GM06990 (cell line): ENCODE results near the gene PAPOLG.

ENCODE experiments used
- DNase-seq: peaks from one replicate; pipeline ENCODE4 v3.0.0-alpha.2; 2011; ENCODE audit not compliant: insufficient read length; ENCODE audit errors: extremely low read depth
- H3K27me3 ChIP-seq: replicated peaks from 2 replicates; pipeline ENCODE4 v1.6.0; 2011; ENCODE audit warnings: low read length; ENCODE audit not compliant: control insufficient read depth, insufficient read depth
- H3K36me3 ChIP-seq: 2 replicates; pipeline ENCODE4 v1.5.1; 2011; ENCODE audit warnings: low read length; ENCODE audit not compliant: control insufficient read depth, insufficient read depth
- H3K4me3 ChIP-seq: replicated peaks from 2 replicates; pipeline ENCODE4 v1.5.1; 2011; ENCODE audit warnings: low read depth, mild to moderate bottlenecking, control low read depth, low read length
- TF ChIP-seq, protein P1 (sequence below): IDR thresholded peaks from 2 replicates; pipeline ENCODE4 v1.5.1; 2011; ENCODE audit warnings: low read length, control low read depth, mild to moderate bottlenecking, inconsistent platforms; ENCODE audit not compliant: insufficient read depth, poor library complexity, severe bottlenecking

PAPOLG gene

DNA sequence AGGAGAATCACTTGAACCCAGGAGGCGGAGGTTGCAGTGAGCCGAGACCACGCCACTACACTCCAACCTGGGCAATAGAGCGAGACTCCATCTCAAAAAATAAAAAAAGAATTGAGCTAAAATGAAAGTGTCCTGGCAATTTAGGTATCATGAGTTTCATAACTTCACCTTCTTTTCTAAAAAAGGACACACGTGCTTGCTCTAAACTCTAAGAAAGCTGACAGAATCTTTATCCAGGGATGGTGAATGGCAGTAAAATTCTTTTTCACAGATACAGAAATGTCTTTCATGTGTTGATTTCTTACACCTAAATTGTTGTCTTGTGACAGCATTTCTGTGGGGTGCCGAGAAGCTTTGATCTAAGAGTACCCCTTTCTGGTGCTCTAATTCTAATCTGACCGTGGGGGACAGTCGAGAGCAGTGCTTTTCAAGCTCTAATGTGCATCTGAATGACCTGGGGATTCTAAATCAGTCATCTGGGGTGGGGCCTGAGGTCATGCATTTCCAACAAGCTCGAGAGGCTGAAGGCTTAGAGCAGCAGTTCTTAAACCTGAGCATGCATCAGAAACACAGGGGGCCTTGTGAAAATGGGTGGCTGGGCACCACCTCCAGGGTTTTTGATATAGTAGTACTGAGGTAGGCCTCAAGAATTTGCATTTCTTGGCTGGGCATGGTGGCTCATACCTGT is 83.2 kb downstream of the PAPOLG start:
- TF ChIP-seq, protein P1, sequence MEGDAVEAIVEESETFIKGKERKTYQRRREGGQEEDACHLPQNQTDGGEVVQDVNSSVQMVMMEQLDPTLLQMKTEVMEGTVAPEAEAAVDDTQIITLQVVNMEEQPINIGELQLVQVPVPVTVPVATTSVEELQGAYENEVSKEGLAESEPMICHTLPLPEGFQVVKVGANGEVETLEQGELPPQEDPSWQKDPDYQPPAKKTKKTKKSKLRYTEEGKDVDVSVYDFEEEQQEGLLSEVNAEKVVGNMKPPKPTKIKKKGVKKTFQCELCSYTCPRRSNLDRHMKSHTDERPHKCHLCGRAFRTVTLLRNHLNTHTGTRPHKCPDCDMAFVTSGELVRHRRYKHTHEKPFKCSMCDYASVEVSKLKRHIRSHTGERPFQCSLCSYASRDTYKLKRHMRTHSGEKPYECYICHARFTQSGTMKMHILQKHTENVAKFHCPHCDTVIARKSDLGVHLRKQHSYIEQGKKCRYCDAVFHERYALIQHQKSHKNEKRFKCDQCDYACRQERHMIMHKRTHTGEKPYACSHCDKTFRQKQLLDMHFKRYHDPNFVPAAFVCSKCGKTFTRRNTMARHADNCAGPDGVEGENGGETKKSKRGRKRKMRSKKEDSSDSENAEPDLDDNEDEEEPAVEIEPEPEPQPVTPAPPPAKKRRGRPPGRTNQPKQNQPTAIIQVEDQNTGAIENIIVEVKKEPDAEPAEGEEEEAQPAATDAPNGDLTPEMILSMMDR, result peak; percentile 24
- Histone ChIP-seq H3K4me3 (no peak overlapping the region), H3K36me3 (no peaks in the 10 kb centered on the region), H3K27me3 (no peaks in the 10 kb centered on the region)
- peak; percentile 79 for DNase-seq

GRCh38 chr2:60840880-60841279 is 84.8 kb downstream of the PAPOLG start:
- Histone ChIP-seq H3K27me3 (no peaks in the 10 kb centered on the region), H3K36me3 (no peaks in the 10 kb centered on the region), H3K4me3 (no peak overlapping the region)
- TF ChIP-seq, protein P1, result no peak
- peak; percentile 82 for DNase-seq

DNA sequence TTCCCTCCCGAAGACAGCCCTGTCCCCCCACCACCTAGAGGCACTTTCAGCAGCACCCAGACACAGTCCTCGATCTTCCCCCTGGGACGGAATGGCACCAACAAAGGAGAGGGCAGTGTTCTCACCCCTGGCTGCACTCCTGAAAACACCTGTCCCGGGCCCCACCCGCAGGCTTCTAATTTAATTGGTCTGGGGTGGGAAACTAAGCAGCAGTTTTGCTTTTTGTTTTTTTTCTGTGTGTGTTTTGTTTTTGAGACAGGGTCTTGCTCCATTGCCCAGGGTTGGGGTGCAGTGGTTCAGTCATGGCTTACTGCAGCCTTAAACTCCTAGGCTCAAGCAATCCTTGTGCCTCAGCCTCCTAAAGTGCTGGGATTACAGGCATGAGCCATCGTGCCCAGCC is 86.9 kb downstream of the PAPOLG start:
- TF ChIP-seq, protein P1, result no peak
- no peak overlapping the region for H3K4me3 ChIP-seq
- no peaks in the 10 kb centered on the region for H3K36me3 ChIP-seq
- DNase-seq, result peak; percentile 37
- no peaks in the 10 kb centered on the region for H3K27me3 ChIP-seq

- H3K27me3 ChIP-seq, result no peaks in the 10 kb centered on the region
- TF ChIP-seq, protein P1, result no peak
- DNase-seq, result no peak
- no peaks in the 10 kb centered on the region for H3K36me3 ChIP-seq
- H3K4me3 ChIP-seq, result no peak overlapping the region
These were observed 88.0 kb downstream of the PAPOLG start for GRCh38 chr2:60844105-60844504.

DNA sequence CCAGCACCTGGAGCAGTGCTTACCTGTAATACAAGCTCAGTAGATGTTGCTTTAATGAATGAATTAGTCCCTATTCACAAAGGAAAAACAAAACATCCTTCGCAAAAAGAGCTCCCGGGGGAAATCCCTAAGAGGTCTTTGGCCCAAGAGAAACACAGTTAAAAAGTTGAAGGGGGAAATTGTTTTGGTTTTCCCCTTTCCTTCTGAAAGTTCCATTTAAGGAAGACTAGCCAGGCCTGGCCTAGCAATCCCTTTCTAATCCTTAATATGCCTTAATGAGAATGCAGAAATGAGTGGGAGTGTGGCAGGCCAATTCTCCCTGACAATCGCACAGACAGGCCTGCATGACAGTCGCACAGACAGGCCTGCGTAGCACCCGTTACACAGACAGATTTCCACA is 91.8 kb downstream of the PAPOLG start:
- no peaks in the 10 kb centered on the region for H3K36me3 ChIP-seq
- H3K27me3 ChIP-seq, result no peaks in the 10 kb centered on the region
- TF ChIP-seq, protein P1, result no peak
- H3K4me3 ChIP-seq, result no peak overlapping the region
- no peak for DNase-seq
